GM21825 (cell line): ENCODE measurements around the gene PRPF18.

Experiments used
- ATAC-seq: cut with Tn5 transposase; IDR thresholded peaks from one replicate; pipeline ENCODE4 v1.9.1; 2021; ENCODE audit warnings: mild to moderate bottlenecking, moderate library complexity; ENCODE audit not compliant: unreplicated experiment

The PRPF18 gene

GRCh38 chr10:13665516-13666262 is 78.9 kb downstream of the PRPF18 start:
- ATAC-seq: no peak

- no peak for ATAC-seq
Measured at GRCh38 chr10:13668126-13668525, 81.4 kb downstream of the PRPF18 start.

- no peak for ATAC-seq
Measured at GRCh38 chr10:13669182-13669855, 82.6 kb downstream of the PRPF18 start.

- no peak for ATAC-seq
Measured at GRCh38 chr10:13669901-13670300, 83.1 kb downstream of the PRPF18 start.

GRCh38 chr10:13670311-13670710 is 83.5 kb downstream of the PRPF18 start:
- no peak for ATAC-seq

GRCh38 chr10:13671904-13672303 is 85.1 kb downstream of the PRPF18 start:
- ATAC-seq: no peak

GRCh38 chr10:13672548-13672947 is 85.8 kb downstream of the PRPF18 start:
- ATAC-seq: no peak

- ATAC-seq: no peak
Measured at GRCh38 chr10:13673156-13673555, 86.4 kb downstream of the PRPF18 start.

GRCh38 chr10:13674645-13675588 is 88.2 kb downstream of the PRPF18 start:
- ATAC-seq: no peak

- ATAC-seq: no peak
Measured at GRCh38 chr10:13678101-13678843, 91.5 kb downstream of the PRPF18 start.
